GM18873 (cell line): ENCODE results near the gene SNX14.

Experiments
- ATAC-seq: cut with Tn5 transposase; IDR thresholded peaks from one replicate; pipeline ENCODE4 v1.9.1; 2021; ENCODE audit warnings: mild to moderate bottlenecking, moderate library complexity, moderate number of reproducible peaks; ENCODE audit not compliant: unreplicated experiment, low FRiP score

The SNX14 gene

GRCh38 chr6:85469276-85470022 lies 124.2 kb downstream of the SNX14 start:
- no peak for ATAC-seq

GRCh38 chr6:85468326-85468725 lies 125.3 kb downstream of the SNX14 start:
- no peak for ATAC-seq

- ATAC-seq, result peak; percentile 55
Observed at GRCh38 chr6:85465762-85466161, 127.9 kb downstream of the SNX14 start.

- no peak for ATAC-seq
Observed at GRCh38 chr6:85464722-85465150, 128.9 kb downstream of the SNX14 start.

- no peak for ATAC-seq
Observed at GRCh38 chr6:85464260-85464644, 129.4 kb downstream of the SNX14 start.

GRCh38 chr6:85463621-85464259 lies 129.9 kb downstream of the SNX14 start:
- no peak for ATAC-seq

GRCh38 chr6:85462673-85463072 lies 131.0 kb downstream of the SNX14 start:
- ATAC-seq, result no peak

- ATAC-seq, result no peak
Observed at GRCh38 chr6:85461798-85462170, 131.9 kb downstream of the SNX14 start.

GRCh38 chr6:85460921-85461797 lies 132.5 kb downstream of the SNX14 start:
- ATAC-seq, result peak; percentile 72

GRCh38 chr6:85460154-85460920 lies 133.3 kb downstream of the SNX14 start:
- ATAC-seq, result no peak

GRCh38 chr6:85459224-85459901 lies 134.3 kb downstream of the SNX14 start:
- no peak for ATAC-seq

GRCh38 chr6:85458782-85459181 lies 134.9 kb downstream of the SNX14 start:
- ATAC-seq, result no peak

- no peak for ATAC-seq
Observed at GRCh38 chr6:85458184-85458583, 135.5 kb downstream of the SNX14 start.

GRCh38 chr6:85456782-85457181 lies 136.9 kb downstream of the SNX14 start:
- no peak for ATAC-seq
